Parathyroid adenoma (tissue), 2 donors: ENCODE measurements around the gene PAN2.

ENCODE experiments used
- H2AFZ ChIP-seq: fragments of 300-600 bp; sonication (generic); one replicate; pipeline ENCODE4 v1.7.0; 2017; ENCODE audit warnings: antibody characterized with exemption, mild to moderate bottlenecking
- H3K27ac ChIP-seq: fragments of 300-600 bp; sonication (generic); one replicate; pipeline ENCODE4 v1.7.0; 2017
- H3K27me3 ChIP-seq: fragments of 300-600 bp; sonication (generic); one replicate; pipeline ENCODE4 v1.7.0; 2017; ENCODE audit warnings: low read length; ENCODE audit not compliant: control insufficient read depth, insufficient read depth
- H3K36me3 ChIP-seq: fragments of 300-600 bp; sonication (generic); one replicate; pipeline ENCODE4 v1.7.0; 2017; ENCODE audit warnings: low read length; ENCODE audit not compliant: control insufficient read depth, insufficient read depth
- H3K4me1 ChIP-seq: fragments of 300-600 bp; sonication (generic); one replicate; pipeline ENCODE4 v1.7.0; 2017; ENCODE audit warnings: control low read depth
- H3K4me2 ChIP-seq: fragments of 300-600 bp; sonication (generic); one replicate; pipeline ENCODE4 v1.7.0; 2017; ENCODE audit warnings: low read length
- H3K4me3 ChIP-seq: fragments of 300-600 bp; sonication (generic); one replicate; pipeline ENCODE4 v1.7.0; 2017; ENCODE audit warnings: low read depth, low read length
- H3K79me2 ChIP-seq: fragments of 300-600 bp; sonication (generic); one replicate; pipeline ENCODE4 v1.7.0; 2017; ENCODE audit warnings: control low read depth
- H3K9ac ChIP-seq: fragments of 300-600 bp; sonication (generic); one replicate; pipeline ENCODE4 v1.7.0; 2017; ENCODE audit warnings: mild to moderate bottlenecking
- H3K9me3 ChIP-seq: fragments of 300-600 bp; sonication (generic); one replicate; pipeline ENCODE4 v1.7.0; 2017; ENCODE audit warnings: low read length; ENCODE audit not compliant: control insufficient read depth
- TF ChIP-seq, protein P1 (sequence below): fragments of 300-600 bp; sonication (generic); IDR thresholded peaks from one replicate; pipeline ENCODE4 v1.7.0; 2017; ENCODE audit warnings: antibody characterized with exemption, mild to moderate bottlenecking
- donor health status: primary hyperparathyroidism.

PAN2 gene

DNA sequence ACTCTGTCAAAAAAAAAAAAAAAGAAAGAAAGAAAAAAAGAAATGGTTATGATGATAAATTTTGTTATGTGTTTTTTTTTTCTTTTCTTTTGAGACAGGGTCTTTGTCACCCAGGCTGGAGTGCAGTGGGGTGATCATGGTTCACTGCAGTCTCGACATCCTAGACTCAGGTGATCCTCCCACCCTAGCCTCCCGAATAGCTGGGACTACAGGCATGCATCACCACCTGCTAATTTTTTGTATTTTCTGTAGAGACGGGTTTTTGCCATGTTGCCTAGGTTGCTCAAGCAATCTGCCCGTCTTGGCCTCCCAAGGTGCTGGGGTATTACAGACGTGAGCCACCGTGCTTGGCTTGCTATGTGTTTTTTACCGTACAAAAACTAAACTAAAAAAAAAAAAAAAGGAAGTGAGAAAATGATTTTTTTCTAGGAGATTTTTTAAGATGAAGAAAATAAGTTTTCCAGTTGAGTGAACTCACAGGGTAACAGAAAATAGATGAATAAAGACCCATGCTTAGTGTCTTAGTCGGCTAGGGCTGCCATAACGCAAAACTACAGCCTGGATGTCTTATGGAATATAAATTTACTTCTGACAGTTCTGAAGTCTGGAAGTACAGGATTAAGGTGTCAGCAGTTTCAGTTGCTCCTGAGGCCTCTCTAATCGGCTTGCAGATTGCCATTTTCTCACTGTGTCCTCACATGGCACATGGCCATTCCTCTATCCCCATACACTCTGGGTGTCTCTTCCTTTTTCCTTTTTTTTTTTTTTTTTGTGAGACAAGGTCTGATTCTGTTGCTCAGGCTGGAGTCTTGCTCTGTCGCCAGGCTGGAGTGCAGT lies 42.0 kb upstream of the PAN2 start:
- Histone ChIP-seq H3K79me2 (no peaks in the 10 kb centered on the region), H2AFZ (no peak overlapping the region), H3K4me2 (no peak overlapping the region), H3K4me1 (no peaks in the 10 kb centered on the region), H3K9me3 (no peaks in the 10 kb centered on the region), H3K27me3 (no peaks in the 10 kb centered on the region), H3K36me3 (no peaks in the 10 kb centered on the region), H3K27ac (no peak overlapping the region), H3K9ac (no peak overlapping the region), H3K4me3 (no peak overlapping the region)
- TF ChIP-seq, protein P1, sequence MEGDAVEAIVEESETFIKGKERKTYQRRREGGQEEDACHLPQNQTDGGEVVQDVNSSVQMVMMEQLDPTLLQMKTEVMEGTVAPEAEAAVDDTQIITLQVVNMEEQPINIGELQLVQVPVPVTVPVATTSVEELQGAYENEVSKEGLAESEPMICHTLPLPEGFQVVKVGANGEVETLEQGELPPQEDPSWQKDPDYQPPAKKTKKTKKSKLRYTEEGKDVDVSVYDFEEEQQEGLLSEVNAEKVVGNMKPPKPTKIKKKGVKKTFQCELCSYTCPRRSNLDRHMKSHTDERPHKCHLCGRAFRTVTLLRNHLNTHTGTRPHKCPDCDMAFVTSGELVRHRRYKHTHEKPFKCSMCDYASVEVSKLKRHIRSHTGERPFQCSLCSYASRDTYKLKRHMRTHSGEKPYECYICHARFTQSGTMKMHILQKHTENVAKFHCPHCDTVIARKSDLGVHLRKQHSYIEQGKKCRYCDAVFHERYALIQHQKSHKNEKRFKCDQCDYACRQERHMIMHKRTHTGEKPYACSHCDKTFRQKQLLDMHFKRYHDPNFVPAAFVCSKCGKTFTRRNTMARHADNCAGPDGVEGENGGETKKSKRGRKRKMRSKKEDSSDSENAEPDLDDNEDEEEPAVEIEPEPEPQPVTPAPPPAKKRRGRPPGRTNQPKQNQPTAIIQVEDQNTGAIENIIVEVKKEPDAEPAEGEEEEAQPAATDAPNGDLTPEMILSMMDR, result no peak

DNA sequence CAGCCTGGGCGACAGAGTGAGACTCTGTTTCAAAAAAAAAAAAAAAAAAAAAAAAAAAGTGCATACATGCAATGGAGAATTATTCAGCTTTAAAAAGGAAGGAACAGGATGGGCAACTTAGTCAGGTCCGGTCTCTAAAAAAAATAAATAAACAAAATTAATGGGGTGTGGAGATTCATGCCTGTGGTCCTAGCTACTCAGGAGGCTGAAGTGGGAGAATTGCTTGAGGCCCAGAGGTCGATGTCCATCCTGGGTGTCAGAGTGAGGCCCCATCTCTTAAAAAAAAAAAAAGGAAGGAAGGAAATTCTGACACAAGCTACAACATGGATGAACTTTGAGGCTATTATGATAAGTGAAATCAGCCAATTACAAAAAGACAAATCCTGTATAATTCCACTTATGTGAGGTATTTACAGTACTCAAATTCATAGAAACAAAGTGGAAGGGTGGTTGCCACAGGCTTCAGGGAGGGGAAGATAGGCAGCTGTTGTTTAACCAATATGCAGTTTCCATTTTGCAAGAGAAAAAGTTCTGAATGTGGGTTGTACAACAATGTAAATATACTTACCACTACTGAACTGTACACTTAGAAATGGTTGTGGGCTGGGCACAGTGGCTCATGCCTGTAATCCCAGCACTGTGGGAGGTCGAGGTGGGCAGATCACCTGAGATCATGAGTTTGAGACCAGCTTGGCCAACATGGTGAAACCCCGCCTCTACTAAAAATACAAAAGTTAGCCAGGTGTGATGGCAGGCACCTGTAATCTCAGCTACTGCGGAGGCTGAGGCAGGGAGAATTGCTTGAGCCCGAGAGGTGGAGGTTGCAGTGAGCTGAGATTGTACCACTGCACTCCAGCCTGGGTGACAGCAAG lies 41.2 kb upstream of the PAN2 start:
- Histone ChIP-seq H3K27me3 (no peaks in the 10 kb centered on the region), H3K4me2 (no peak overlapping the region), H2AFZ (no peak overlapping the region), H3K9ac (no peak overlapping the region), H3K4me3 (no peak overlapping the region), H3K4me1 (no peaks in the 10 kb centered on the region), H3K9me3 (no peaks in the 10 kb centered on the region), H3K36me3 (no peaks in the 10 kb centered on the region), H3K27ac (no peak overlapping the region), H3K79me2 (no peaks in the 10 kb centered on the region)
- TF ChIP-seq, protein P1, result no peak

DNA sequence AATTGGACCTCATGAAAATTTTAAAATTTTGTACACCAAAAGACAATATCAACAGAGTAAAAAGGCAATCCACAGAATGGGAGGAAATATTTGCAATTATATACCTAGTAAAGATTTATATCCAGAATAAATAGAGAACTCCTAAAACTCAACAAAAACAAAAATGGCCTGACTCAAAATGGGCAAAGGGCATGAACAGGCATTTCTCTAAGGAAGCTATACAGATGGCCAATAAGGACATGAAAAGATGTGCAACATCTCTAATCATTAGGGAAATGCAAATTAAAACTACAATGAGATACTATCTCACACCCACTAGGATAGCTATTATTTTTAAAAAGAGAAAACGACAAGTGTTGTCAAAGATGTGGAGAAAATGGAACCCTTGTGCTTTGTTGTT lies 39.7 kb upstream of the PAN2 start:
- no peak overlapping the region for H3K4me3 ChIP-seq
- TF ChIP-seq, protein P1, result no peak

DNA sequence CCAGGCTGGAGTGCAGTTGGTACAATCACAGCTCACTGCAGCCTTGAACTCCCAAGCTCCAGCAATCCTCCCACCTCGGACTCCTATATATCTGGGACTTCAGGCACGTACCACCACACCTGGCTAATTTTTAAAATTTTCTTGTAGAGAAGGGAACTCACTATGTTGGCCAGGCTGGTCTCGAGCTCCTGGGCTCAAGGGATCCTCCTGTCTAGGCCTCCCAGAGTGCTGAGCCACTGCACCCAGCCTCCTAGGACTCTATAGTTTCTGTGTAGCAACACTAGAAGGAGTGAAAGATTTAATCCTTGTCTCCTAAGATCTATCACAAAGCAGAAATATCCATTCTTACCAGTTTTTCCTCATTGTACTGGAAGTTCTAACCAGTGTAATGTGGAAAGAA lies 33.1 kb upstream of the PAN2 start:
- Histone ChIP-seq H3K36me3 (no peaks in the 10 kb centered on the region), H3K4me1 (no peaks in the 10 kb centered on the region), H3K9ac (no peak overlapping the region), H3K4me3 (no peak overlapping the region), H2AFZ (no peak overlapping the region), H3K27me3 (no peaks in the 10 kb centered on the region), H3K9me3 (no peaks in the 10 kb centered on the region), H3K79me2 (no peaks in the 10 kb centered on the region), H3K4me2 (no peak overlapping the region), H3K27ac (no peak overlapping the region)
- TF ChIP-seq, protein P1, result no peak

More for the DNA sequence above, 39.7 kb upstream of the PAN2 start:
- no peak overlapping the region for H3K9ac ChIP-seq
- no peak overlapping the region for H3K4me2 ChIP-seq
- no peaks in the 10 kb centered on the region for H3K79me2 ChIP-seq
- no peaks in the 10 kb centered on the region for H3K27me3 ChIP-seq
- no peaks in the 10 kb centered on the region for H3K9me3 ChIP-seq
- H2AFZ ChIP-seq, result no peak overlapping the region
- H3K36me3 ChIP-seq, result no peaks in the 10 kb centered on the region
- H3K4me1 ChIP-seq, result no peaks in the 10 kb centered on the region
- no peak overlapping the region for H3K27ac ChIP-seq
